ENCODE results near the gene NCAN. TPM values are rescaled to one million over a fixed set of nuclear protein-coding genes. Genes with fewer than 3 reads are reported as not detected.
"Not testable (repeated sequence)": the region's sequence is repeated elsewhere in the genome, so short reads cannot be mapped to it uniquely, and the experiment has no call there.

The NCAN gene
- total RNA-seq, 1 donor from 2014 or later, result not detected

DNA sequence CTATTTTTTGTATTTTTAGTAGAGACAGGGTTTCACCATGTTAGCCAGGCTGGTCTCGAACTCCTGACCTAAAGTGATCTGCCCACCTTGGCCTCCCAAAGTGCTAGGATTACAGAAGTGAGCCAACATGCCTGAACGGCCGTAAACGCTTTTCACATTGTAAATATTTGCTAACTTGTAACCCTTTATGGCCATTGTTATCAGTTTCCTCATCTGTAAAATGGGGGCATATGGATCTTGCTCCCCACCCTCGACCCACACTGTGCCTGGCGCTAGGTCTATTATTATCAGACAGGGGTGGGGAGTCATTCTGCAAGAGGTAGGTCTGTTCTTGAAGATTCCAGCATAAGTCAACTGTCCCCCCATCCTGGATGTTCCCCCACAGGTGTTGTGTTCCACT is 11.9 kb downstream of the NCAN start:
- DNase-seq (ENCODE audit: low read depth in 2 of 2), result no peak

DNA sequence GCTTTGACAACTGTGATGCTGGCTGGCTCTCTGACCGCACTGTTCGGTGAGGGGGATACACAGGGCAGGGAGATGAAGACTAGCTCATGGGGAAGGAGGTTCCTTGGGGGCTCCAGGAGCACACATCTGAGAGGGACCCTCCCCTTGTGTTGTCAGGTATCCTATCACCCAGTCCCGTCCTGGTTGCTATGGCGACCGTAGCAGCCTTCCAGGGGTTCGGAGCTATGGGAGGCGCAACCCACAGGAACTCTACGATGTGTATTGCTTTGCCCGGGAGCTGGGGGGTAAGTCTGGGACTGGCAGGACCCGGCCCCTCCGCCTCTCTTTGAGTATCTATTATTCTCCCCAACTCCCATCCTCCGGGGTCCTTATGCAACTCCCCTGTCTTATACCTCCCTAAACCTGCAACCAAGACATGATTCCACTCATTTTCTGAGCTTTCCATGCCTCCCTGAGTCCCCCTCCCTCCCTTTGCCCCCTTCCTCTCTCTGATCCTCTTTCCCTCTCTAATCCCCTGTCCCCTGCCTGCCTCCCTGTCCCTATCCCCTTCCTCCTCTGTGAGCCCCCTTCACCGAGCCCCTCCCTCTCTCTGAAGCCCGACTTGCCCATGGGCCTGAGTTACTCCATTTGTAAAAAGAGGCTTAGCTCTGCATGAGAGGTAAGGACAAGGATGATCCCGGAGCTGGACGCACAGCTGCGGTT is 12.5 kb downstream of the NCAN start:
- DNase-seq (ENCODE audit: low read depth in 2 of 2), result no peak

DNA sequence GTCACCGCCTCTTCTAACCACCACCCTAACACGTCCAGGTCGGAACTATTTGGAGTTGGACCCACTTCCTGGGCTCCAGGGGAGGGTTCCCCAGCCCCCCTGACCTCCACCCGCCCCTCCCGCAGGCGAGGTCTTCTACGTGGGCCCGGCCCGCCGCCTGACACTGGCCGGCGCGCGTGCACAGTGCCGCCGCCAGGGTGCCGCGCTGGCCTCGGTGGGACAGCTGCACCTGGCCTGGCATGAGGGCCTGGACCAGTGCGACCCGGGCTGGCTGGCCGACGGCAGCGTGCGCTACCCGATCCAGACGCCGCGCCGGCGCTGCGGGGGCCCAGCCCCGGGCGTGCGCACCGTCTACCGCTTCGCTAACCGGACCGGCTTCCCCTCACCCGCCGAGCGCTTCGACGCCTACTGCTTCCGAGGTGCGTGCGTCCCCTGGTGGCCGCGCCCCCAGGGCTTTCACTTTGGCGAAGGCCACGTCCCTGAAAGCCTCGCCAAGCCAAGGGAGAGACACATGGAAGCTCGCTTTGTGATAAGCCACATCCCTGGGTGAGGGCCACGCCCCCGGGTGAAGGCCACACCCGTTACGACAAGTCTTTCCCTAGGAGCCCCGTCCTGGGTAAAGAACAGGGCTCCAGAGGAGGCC is 13.2 kb downstream of the NCAN start:
- DNase-seq (ENCODE audit: low read depth in 2 of 2), result peak; percentile 51 to 54

DNA sequence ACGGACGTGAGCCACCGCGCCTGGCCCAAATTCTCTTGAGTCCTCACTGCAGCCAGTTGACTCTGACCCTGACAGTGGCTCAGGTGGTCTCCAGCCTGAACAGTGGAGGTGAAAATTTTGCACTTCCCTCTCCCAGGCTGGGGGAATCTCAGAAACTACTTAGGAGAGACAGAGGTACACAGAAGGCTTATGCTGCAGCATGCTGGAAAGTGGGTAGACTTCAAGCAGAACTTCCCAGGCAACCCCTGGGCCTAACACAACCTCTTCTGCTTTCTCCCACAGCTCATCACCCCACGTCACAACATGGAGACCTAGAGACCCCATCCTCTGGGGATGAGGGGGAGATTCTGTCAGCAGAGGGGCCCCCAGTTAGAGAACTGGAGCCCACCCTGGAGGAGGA is 14.4 kb downstream of the NCAN start:
- no peak for DNase-seq (ENCODE audit: low read depth in 2 of 2)

DNA sequence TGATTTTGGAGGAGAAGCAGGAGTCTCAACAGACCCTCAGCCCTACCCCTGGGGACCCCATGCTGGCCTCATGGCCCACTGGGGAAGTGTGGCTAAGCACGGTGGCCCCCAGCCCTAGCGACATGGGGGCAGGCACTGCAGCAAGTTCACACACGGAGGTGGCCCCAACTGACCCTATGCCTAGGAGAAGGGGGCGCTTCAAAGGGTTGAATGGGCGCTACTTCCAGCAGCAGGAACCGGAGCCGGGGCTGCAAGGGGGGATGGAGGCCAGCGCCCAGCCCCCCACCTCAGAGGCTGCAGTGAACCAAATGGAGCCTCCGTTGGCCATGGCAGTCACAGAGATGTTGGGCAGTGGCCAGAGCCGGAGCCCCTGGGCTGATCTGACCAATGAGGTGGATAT is 14.9 kb downstream of the NCAN start:
- DNase-seq (ENCODE audit: low read depth in 2 of 2), result no peak

DNA sequence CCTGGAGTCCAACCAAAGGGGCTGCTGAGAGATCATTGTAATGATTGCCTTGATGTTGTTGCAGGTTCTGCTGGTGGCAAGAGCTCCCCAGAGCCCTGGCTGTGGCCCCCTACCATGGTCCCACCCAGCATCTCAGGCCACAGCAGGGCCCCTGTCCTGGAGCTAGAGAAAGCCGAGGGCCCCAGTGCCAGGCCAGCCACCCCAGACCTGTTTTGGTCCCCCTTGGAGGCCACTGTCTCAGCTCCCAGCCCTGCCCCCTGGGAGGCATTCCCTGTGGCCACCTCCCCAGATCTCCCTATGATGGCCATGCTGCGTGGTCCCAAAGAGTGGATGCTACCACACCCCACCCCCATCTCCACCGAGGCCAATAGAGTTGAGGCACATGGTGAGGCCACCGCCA is 15.5 kb downstream of the NCAN start:
- DNase-seq (ENCODE audit: low read depth in 2 of 2), result no peak

DNA sequence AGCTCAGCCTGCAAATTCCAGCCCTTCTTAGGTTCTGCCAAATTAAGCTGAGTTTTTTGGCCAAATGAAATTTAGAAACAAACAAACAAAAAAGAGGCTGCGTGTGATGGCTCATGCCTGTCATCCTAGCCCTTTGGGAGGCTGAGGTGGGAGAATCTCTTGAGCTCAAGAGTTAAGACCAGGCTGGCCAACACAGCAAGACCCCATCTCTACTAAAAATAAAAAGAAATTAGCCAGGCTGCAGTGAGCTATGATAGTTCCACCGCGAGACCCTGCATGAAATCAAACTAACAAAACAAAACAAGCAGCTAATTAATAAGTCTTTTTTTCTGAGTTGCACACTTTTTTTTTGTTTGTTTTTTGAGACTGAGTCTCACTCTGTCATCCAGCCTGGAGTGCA is 17.9 kb downstream of the NCAN start:
- DNase-seq (ENCODE audit: low read depth in 2 of 2), result no peak

DNA sequence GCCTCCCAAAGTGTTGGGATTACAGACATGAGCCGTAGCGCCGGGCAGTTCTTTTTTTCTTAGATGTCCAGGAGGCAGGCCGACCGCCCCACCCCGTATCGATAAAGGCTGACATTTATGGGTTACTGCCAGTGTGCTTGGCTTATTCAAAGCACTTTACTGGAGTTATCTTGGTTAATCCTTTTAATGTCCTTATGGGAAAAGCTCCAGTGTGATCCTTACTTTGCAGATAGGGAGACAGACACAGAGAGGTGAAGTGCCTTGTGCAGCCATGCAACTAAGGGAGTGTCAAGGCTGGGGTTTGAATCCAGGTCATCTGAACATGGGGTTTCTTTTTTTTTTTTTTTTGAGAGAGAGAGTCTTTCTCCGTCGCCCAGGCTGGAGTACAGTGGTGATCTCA is 19.2 kb downstream of the NCAN start:
- DNase-seq (ENCODE audit: low read depth in 2 of 2), result no peak

DNA sequence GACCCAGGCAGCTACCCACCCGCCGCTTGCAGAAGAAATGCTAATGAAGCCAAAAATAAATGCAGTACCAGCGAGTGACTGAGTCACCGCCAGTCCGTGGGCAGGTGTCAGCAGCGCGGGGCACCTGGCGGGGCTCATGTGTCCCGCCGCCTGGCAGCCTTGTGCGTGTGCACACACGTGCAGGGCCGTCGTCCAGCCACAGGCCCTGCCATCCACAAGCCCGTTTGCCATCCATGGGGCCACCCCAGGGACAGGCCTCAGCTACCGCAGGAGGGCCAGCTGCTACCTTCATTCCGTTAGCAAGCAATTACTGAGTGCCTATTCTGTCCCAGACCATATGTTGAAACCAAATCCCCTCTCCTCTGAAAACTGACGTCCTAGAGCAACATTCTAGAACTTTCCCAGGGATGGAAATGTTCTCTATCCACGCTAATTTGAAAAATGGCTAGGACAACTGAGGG is 20.5 kb downstream of the NCAN start:
- no peak for DNase-seq (ENCODE audit: low read depth in 2 of 2)

DNA sequence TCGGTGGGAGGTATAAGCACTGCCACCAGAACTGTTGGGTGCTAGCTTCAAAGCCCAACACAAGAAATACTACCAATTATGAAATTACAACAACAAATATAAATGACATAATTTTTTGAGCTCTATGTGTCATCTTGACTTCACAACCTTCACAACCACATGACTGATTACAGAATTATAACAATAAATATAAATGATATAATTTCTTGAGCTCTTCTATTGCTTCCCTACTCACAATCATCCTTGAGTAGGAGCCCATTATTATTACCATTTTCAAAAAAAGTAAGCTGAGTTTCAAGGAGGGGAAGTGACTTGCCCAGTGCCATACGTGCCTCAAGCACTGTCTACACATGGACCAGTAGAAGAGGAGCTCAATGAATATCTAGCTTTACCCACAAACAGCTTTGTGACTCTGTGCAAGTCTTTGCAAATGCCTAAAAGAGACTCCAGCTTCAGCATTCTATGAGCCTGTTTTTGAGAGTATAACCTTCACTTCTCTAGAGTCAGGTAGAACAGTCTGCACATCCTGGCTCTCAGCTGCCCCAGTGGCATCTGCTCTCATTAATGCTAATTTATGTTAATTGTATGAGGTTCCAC is 22.6 kb downstream of the NCAN start:
- no peak for DNase-seq (ENCODE audit: low read depth in 2 of 2)

DNA sequence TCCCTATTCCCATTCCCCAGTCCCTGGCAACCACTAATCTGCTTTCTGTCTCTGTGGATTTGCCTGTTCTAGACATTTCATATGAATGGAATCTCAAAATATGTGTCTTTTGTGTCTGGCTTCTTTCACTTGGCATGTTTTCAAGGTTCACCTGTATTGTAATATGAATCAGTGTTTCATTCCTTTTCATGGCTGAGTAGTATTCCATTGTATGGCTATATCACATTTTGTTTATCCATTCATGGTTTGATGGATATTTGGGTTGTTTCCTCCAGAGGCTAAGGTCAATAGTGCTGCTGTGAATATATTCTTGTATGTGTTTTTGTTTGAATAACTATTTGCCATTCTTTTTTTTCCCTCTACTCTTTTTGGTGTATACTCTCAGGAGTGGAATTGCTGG is 24.4 kb downstream of the NCAN start:
- no peak for DNase-seq (ENCODE audit: low read depth in 2 of 2)

DNA sequence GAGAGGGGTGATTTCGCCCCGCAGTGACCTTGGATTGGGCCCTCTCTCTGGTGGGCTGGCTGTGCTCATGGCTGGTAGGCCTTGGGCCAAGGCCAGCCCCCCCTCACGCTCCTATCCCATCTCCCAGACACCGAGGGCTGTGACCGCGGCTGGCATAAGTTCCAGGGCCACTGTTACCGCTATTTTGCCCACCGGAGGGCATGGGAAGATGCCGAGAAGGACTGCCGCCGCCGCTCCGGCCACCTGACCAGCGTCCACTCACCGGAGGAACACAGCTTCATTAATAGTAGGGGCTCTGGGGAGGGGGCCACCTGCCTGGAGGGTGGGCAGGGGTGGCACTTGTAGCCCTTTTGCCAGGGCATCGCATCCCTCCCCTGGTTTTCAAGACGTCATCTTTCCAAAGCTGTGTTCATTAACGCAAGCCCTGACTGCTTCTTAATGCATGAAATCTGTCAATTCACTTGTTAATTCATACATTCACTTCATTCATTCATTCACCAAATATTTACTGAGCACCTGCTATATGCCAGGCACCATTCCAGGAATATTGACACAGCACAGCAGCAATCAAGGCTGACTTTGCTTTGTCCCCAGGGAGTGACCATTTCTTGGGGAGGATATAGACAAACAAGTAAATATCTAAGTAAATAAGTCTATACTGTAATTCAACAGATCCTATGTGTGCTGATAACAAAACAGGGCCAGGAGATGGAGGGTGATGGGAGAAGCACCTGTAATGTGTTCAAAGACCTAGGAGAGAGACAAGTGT is 26.6 kb downstream of the NCAN start:
- no peak for DNase-seq (ENCODE audit: low read depth in 2 of 2)

DNA sequence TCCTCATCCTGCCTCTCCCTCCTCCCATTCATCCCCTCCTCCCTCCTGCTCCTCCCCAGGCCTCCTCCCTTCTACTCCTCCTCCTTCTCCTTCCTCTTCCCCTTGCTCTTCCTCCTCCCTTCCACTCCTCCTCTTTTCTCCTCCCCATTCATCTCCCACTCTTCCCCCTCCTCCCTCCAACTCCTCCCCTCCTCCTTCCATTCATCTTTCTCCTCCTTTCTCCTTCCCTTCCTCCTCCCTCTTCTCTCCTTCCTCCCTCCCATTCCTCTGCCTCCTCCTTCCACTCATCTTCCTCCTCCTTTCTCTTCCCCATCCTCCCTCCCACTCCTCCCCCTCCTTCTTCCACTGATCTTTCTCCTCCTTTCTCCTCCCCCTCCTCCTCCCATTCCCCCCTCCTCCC is 27.9 kb downstream of the NCAN start:
- DNase-seq (ENCODE audit: low read depth in 2 of 2), result no peak

DNA sequence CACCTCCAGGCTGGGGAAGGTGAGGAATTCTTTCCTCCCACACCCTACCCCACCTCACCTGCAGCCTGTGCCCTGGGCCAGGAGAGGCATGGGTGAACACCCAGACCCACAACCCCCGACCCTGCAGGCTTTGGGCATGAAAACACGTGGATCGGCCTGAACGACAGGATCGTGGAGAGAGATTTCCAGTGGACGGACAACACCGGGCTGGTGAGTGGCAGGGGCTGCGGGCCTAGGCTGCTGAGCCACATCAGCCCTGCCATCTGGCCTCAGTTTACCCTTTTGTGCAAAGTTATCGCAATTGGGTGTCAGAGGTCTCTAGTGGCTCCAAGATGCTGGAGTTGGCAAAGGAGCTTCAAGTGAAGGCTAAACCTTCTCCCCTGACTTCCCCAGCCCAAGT is 28.7 kb downstream of the NCAN start:
- no peak for DNase-seq (ENCODE audit: low read depth in 2 of 2)

DNA sequence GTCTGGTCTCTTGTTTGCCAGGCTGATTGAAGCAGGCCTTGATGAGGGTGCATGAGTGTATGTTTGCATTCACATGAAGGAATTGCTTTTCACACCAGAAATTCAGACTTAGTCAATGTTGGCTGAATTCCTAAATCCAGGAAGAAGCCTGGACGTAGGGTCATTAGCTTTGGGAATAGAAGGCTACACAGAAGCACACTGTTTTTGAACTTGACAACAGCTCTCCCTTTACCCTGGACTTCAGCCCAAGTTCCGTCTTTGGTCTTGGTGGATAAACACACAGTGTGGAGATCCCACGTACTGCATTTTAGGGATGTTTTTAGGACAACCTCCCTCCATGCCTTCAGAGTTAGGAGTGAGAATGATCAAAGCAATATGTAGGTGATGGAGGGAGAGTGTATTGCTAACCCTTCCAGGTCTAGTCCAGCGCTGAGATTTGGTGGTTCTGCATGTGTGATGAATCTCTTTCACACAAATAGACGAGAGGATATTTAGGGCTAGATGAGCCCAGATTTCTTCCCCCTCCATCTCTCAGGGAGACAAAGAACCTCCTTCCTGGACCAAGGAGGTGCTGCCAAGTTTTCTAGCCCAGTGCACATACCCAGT is 38.5 kb downstream of the NCAN start:
- DNase-seq (ENCODE audit: low read depth in 2 of 2), result no peak

DNA sequence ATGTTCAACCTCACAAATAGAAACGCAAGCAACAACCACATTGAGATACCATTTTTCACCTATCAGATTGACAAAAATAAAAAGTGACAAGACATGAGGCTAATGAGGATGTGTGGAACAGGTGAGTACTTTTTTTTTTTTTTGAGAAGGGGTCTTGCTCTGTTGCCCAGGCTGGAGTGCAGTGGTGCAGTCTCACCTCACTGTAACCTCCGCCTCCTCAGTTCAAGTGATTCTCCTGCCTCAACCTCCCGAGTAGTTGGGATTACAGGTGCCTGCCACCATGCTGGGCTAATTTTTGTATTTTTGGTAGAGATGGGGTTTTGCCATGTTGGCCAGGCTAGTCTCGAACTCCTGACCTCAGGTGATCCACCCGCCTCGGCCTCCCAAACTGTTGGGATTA is 41.7 kb downstream of the NCAN start:
- DNase-seq (ENCODE audit: low read depth in 2 of 2), result not testable (repeated sequence)

DNA sequence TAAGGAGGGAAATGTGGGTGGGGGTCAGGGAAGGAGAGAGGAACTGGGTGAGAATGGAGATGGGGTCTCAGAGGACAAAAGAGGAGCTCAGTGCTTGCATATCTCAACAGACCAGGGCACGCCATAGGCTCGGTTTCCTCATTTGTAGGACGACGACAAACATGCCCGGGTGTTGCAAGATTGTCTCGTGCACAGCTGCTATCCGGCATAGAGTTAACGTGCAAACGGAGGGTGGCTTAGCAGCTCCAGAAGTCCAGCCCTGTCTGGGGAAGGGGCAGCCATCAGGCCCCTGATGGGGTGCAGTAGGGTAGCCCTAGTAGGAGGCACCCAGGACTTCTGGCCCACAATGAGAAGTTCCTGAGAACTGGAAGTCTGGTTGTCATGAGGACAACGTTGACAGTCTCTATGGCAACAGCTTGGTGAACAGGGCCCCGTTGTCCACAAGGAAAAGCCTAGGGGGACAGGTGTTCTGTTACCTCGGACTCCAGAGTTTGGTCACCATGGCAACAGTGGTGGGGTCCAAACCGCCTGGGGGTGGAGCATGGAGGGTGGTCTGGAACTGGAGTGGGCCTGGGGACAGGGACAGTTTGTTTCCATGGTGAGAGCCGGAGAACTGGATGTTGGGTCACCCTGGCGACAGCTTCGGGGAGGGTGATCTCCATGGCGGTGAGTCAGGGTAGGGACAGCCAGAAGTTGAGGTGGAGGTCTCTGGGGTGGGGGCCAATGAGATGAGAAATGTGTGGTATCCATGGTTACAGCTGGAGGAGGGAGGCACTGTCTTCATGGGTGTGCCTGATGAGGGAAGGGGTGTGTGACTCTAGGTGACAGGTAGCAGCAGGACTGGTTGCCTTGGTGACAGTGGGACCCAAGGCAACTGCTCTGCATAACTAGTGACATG is 44.6 kb downstream of the NCAN start:
- DNase-seq (ENCODE audit: low read depth in 2 of 2), result no peak

DNA sequence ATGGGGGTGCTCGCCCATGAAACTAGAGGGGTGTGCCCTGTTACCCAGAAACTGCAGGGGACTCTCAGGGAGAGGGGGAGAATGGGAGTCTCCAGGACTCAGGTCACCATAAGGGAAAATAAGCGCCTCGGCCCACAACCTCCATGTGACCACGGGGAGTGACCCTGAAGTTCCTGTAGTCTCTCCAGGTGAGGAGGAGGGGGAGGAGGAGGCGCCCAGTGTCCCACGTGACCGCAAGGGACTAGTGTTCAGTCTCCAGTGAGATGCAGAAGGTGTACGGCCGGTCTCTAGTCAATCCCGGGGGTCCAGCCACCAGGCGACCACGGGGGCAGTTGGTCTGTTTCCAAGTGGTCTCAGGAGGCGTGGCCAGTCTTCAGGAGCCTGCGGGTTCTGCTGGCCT is 45.4 kb downstream of the NCAN start:
- DNase-seq (ENCODE audit: low read depth in 2 of 2), result no peak

DNA sequence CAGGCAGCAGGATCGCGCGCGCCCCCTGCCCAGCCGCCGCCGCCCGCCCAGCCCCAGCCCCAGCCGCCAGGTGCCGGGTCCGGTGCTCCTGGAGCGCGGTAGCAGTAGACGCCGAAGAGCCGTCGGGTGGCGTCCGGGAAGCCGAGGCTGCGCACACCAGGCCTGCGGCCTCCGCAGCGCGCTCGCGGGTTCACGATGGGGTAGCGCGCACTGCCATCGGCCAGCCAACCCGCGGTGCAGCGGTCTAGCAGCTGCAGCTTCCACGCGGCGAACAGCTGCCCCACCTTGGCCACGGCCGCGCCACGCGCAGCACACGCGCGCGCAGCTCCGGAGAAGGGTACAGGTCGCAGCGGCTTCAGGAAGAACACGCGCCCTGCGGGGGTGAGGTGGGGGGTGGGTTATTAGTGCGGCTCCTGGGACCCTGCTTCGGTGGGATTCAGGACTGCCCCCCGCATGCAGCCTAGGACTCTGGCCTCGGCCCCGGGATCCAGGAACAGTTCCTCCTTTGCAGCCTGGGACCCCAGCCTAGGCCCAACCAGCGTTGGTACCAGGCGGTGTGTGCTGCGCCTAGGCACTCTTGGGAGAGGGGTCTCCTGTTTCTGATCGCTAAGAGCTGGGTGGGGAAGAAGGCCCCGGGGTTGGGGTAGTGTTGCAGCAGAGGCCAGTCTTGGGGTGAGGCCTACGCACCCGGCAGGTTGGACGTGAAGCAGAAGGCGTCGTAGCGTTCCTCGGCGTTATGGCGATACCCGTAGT is 46.3 kb downstream of the NCAN start:
- no peak for DNase-seq (ENCODE audit: low read depth in 2 of 2)

Data from lung microvascular endothelial cell (primary cell).